HG02884 (cell line): ENCODE measurements around the gene A3GALT2.

Experiments used
- ATAC-seq: cut with Tn5 transposase; IDR thresholded peaks from one replicate; pipeline ENCODE4 v1.9.1; 2021; ENCODE audit warnings: mild to moderate bottlenecking, moderate library complexity; ENCODE audit not compliant: unreplicated experiment

A3GALT2 gene

GRCh38 chr1:33274446-33274845 is 46.5 kb downstream of the A3GALT2 start:
- no peak for ATAC-seq

GRCh38 chr1:33273961-33274371 is 46.9 kb downstream of the A3GALT2 start:
- ATAC-seq, result no peak

- no peak for ATAC-seq
These were observed 47.5 kb downstream of the A3GALT2 start for GRCh38 chr1:33273406-33273805.

DNA sequence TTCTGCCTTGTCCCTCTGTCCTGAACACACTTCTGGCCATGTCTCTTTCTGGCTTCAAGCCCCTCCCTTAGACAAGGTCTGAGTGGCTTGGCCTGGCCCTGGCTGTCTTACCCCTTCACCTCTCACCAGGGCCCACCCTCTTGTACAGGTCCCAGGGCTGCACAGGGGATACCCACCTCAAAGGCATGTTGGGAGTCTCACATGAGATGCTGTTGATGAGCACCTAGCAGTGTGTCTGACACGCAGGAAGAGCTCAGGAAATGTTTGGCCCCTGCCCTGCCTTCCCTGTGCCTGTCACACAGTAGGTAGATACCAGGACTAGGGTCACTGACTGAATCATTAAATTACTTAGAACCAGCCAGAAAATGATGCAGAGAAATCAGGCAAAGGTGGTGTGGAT is 48.0 kb downstream of the A3GALT2 start:
- ATAC-seq, result no peak

GRCh38 chr1:33272509-33272908 is 48.4 kb downstream of the A3GALT2 start:
- ATAC-seq, result no peak

DNA sequence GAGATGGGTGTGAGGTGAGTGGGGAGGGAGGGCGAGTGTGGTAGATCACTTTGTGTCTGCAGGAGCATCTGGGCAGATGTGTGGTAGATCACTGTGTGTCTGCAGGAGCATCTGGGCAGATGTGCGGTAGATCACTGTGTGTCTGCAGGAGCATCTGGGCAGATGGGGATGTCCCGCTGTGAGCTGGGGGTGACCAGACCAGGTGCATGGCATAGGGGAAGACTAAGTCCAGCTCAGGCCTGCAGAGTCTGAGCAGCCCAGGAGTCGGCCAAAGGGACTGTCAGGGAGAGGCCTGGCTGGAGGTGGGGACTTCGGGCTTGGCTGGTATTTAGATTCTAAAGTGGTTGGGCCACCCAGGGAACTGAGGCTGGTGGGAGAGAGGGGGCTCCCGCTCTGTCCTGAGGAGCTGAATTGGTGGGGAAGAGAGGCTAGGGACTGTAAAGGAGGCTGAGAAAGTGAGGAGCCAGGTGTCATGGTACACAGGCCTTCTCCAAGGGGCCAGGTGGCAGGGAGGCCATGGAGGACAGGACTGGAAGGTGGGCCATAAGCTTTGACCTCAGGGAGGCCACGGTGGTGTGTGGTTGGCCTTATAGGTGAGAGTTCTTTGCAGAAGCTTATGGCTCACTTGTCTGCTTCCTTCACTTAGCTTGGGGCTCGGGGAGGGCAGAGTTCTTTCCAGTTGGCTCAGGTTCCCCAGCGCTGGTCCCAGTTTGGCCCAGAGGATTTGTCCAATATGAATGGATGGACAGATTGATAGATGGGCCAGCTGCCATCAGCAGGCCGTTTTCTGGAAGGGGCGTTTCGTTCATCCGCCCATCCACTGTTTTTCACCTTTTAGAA is 49.0 kb downstream of the A3GALT2 start:
- no peak for ATAC-seq

GRCh38 chr1:33270808-33271465 is 50.0 kb downstream of the A3GALT2 start:
- no peak for ATAC-seq

DNA sequence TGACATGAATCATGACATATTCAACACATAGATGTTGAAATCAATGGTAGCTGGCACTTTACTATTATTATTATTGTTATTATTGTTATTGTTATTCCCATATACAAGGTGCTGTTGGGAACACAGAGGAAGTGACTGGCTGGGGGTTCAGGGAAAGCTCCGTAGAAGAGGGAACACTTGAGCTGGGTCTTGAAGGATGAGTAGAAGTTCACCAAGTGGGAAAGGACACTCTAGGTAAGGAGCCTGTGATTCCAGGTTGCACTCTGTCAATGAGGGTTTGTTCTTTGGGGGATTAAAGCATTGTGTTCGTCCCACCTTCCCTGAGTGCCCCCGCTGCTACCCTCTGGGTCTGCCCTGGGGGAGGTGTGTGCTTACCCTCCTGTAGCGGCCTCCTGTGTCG is 50.5 kb downstream of the A3GALT2 start:
- ATAC-seq, result no peak

GRCh38 chr1:33269621-33270020 is 51.3 kb downstream of the A3GALT2 start:
- ATAC-seq, result no peak

DNA sequence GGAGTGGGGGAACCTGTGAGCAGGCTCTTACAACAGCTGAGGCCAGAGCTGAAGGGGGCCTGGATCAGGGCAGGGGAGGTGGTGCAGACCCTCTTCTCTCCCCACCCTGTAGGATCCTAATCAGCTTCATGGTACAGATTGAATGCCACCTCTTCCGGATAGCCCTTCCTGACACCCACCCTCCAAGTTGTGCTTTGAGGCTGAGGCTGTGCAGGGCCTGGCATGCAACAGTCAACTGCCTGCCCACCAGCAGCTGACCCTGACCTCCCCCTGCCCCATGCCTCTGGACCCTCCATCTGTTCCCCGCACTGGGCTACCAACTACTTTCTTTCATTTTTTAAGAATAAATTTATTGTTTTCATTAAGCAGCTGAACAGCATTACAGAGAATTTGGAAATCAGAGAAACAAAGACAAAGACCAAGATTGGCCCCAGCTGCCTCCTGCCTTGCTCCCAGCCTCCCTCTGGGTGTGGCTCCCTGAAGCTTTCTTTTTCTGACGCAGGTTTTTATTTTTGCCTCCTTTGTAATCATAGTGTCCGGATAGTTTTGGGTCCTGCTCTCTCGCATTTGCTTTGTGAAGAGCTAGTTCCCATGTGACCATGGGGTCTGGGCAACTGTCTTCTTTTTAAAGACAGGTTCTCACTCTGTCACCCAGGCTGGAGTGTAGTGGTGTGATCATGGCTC is 51.8 kb downstream of the A3GALT2 start:
- no peak for ATAC-seq

GRCh38 chr1:33268457-33268856 is 52.4 kb downstream of the A3GALT2 start:
- ATAC-seq, result no peak

DNA sequence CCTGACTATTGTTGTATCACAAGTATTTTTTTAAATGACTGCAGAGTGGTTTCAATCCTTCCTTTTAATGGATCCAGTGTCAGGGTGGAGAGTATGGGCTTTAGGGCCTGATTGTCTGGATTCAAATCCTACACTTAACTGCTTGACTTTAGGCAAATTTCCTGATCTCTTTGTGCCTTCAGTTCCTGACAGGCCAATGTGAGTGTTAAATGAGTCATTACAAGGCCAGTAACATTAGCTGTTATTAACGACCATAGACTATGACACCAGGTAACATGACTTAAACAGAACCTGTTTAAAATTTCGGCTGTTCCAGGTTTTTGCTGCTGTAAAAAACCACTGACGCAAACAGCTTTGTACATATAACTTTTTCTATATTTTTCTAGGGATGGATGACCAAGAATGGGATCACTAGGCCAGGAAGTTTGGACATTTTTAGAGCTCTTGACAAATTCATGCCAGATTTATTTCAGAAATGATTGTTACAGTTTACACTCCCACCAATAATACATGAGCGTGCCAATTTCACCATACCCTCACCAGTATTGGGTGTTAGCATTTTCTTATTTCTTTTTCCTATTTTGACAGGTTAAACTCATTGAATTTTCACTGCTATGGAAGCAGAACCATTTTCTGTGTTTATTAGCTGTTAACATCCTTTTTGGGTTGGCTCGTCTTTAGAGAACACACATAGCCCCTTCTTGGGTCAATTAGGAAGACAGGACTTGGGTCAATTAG is 53.3 kb downstream of the A3GALT2 start:
- ATAC-seq, result no peak

GRCh38 chr1:33266766-33267165 is 54.1 kb downstream of the A3GALT2 start:
- no peak for ATAC-seq

GRCh38 chr1:33265780-33266605 is 54.9 kb downstream of the A3GALT2 start:
- ATAC-seq, result no peak

GRCh38 chr1:33263890-33264504 is 56.9 kb downstream of the A3GALT2 start:
- no peak for ATAC-seq

GRCh38 chr1:33261344-33261743 is 59.6 kb downstream of the A3GALT2 start:
- no peak for ATAC-seq

DNA sequence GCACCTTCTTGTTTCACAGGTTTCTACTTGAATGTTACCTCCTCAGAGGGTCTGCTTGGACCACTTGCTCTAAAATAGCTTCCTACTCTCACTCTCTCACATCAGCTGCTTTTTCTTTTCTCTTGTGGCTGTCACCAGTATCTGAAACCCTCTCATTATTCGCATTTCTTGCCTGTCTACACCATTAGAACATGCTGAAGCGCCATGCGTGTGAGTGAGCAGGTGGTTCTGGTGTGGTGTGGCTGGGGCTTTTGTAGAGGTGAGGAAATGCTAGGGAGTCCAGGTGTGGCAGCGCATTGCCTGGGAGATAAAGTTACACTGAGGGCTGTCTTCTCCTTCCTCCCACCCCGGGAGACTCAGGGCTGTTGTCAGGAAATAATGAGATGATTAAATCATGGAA is 60.5 kb downstream of the A3GALT2 start:
- no peak for ATAC-seq

GRCh38 chr1:33259879-33260278 is 61.0 kb downstream of the A3GALT2 start:
- no peak for ATAC-seq

DNA sequence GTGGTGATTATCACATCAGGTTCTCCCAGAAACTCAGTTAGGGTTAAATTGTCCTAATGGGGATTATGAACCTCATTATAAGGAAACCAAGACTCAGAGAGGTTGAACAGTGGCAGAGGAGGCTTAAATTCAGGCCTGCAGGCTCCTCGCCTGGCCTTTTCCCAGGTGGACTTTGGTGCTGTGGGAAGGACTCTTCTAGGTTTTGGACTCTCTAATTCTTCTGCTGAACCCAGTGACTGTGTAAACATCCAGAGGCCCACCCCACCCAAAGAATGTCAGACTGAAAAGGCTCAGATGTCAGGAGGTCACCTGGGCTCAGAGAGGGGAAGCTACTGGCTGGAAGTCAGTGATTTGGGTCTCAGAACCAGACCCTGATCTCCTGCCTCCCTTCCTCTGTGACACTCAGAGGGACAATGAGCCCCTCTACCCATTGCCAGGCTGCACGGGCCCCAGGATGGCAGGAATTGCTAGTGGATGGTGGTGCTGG is 62.1 kb downstream of the A3GALT2 start:
- ATAC-seq, result no peak
